Measurements from ENCODE around the gene MADCAM1.

MADCAM1 gene

GRCh38 chr19:524062-524674, 27.9 kb downstream of the MADCAM1 start:
- POLR2A ChIA-PET: no interaction called here
- CTCF ChIA-PET: interaction anchor here (1.1 kb wide), 1 partner anchor 13 kb away, joined by 4 read pairs; no protein-coding TSS in a partner anchor
- TF ChIP-seq, protein P1, sequence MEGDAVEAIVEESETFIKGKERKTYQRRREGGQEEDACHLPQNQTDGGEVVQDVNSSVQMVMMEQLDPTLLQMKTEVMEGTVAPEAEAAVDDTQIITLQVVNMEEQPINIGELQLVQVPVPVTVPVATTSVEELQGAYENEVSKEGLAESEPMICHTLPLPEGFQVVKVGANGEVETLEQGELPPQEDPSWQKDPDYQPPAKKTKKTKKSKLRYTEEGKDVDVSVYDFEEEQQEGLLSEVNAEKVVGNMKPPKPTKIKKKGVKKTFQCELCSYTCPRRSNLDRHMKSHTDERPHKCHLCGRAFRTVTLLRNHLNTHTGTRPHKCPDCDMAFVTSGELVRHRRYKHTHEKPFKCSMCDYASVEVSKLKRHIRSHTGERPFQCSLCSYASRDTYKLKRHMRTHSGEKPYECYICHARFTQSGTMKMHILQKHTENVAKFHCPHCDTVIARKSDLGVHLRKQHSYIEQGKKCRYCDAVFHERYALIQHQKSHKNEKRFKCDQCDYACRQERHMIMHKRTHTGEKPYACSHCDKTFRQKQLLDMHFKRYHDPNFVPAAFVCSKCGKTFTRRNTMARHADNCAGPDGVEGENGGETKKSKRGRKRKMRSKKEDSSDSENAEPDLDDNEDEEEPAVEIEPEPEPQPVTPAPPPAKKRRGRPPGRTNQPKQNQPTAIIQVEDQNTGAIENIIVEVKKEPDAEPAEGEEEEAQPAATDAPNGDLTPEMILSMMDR (IDR thresholded peaks at IDR 0.05; ENCODE audit: control extremely low read depth, extremely low read depth, low read depth, missing control alignments): no peak
- no peak for DNase-seq (ENCODE audit: extremely low spot score)

- POLR2A ChIA-PET: no interaction called here
- DNase-seq (ENCODE audit: extremely low spot score): no peak
- TF ChIP-seq, protein P1 (IDR thresholded peaks at IDR 0.05; ENCODE audit: control extremely low read depth, extremely low read depth, low read depth, missing control alignments): no peak
- CTCF ChIA-PET: interaction anchor here (2.2 kb wide), 1 partner anchor 14 kb away, joined by 10 read pairs; no protein-coding TSS in a partner anchor
Measured at GRCh38 chr19:525029-525428, 28.7 kb downstream of the MADCAM1 start.

GRCh38 chr19:525857-526419, 29.7 kb downstream of the MADCAM1 start:
- CTCF ChIA-PET: interaction anchor here (2.2 kb wide), 1 partner anchor 15 kb away, joined by 10 read pairs; no protein-coding TSS in a partner anchor
- POLR2A ChIA-PET: no interaction called here
- TF ChIP-seq, protein P1 (IDR thresholded peaks at IDR 0.05; ENCODE audit: control extremely low read depth, extremely low read depth, low read depth, missing control alignments): no peak
- DNase-seq (ENCODE audit: extremely low spot score): no peak

- POLR2A ChIA-PET: interaction anchor here (0.6 to 1.6 kb wide), 3 partner anchors 13 to 24 kb away, joined by 3 to 11 read pairs (median 6); no protein-coding TSS in a partner anchor
- CTCF ChIA-PET: interaction anchor here (1.0 to 6.4 kb wide), 5 partner anchors 8 to 99 kb away, joined by 3 to 79 read pairs (median 3); no protein-coding TSS in a partner anchor
- no peak for DNase-seq (ENCODE audit: extremely low spot score)
- TF ChIP-seq, protein P1 (IDR thresholded peaks at IDR 0.05; ENCODE audit: control extremely low read depth, extremely low read depth, low read depth, missing control alignments): no peak
Measured at GRCh38 chr19:530134-531008, 34.1 kb downstream of the MADCAM1 start.

GRCh38 chr19:531009-531752, 34.9 kb downstream of the MADCAM1 start:
- TF ChIP-seq, protein P1 (IDR thresholded peaks at IDR 0.05; ENCODE audit: control extremely low read depth, extremely low read depth, low read depth, missing control alignments): no peak
- CTCF ChIA-PET: interaction anchor here (0.8 to 6.4 kb wide), 9 partner anchors 9 to 98 kb away, joined by 3 to 79 read pairs (median 4); no protein-coding TSS in a partner anchor
- DNase-seq (ENCODE audit: extremely low spot score): peak; percentile 99
- POLR2A ChIA-PET: interaction anchor here (0.6 to 1.6 kb wide), 6 partner anchors 9 to 24 kb away, joined by 3 to 11 read pairs (median 4); no protein-coding TSS in a partner anchor
